Body of pancreas (tissue), 4 donors: ENCODE results near the gene SLC17A5. TPM values are rescaled to one million over a fixed set of nuclear protein-coding genes. Genes with fewer than 3 reads are reported as not detected.

Source experiments
- ATAC-seq: fragments of 150-250 bp; one replicate; pipeline ENCODE4 v1.9.1; 2016
- DNase-seq, 4 donors: peaks; one replicate each; pipeline ENCODE4 v3.0.0-alpha.2; 2019
- H3K27ac ChIP-seq, 4 donors: fragments of 200-600 bp; sonication (generic); 1 replicate in 3 of 4; 2 replicates in 1 of 4; pipeline versions ENCODE4 v1.5.1 to v1.6.1; 2016 to 2019; ENCODE audit warnings: mild to moderate bottlenecking in 1 of 4, mixed read lengths in 1 of 4, moderate library complexity in 1 of 4
- H3K27me3 ChIP-seq, 2 donors: fragments of 200-600 bp; sonication (generic); one replicate each; pipeline ENCODE4 v1.6.0; 2016; ENCODE audit warnings: mild to moderate bottlenecking in 1 of 2
- H3K36me3 ChIP-seq, 2 donors: fragments of 200-600 bp; sonication (generic); replicated peaks in 1 of 2; 2 replicates each; pipeline ENCODE4 v1.5.1; 2016; ENCODE audit warnings: low read depth in 2 of 2; ENCODE audit not compliant: insufficient read depth in 1 of 2
- H3K4me1 ChIP-seq: fragments of 200-600 bp; sonication (generic); one replicate; pipeline ENCODE4 v1.6.0; 2016
- H3K4me3 ChIP-seq, 2 donors: fragments of 200-600 bp; sonication (generic); 1 replicate in 1 of 2; 2 replicates in 1 of 2; pipeline ENCODE4 v1.5.1; 2016 to 2019
- H3K9me3 ChIP-seq, 3 donors: fragments of 200-600 bp; sonication (generic); 1 replicate in 2 of 3; 2 replicates in 1 of 3; pipeline ENCODE4 v1.5.1; 2016
- POLR2A ChIP-seq, 3 donors: fragments of 450-650 bp; IDR thresholded peaks; one replicate each; pipeline ENCODE4 v1.6.1; 2016; ENCODE audit warnings: antibody characterized with exemption in 3 of 3, mild to moderate bottlenecking in 2 of 3
- WGBS, 2 donors: methylation state at CpG; one replicate each; pipeline ENCODE4 v1.1.5; 2017; 5-methylcytosine and 5-hydroxymethylcytosine counted together
- intact Hi-C: fragments of 100-400 bp; cut with DNase I; formaldehyde crosslinking; loops from one replicate; pipeline ENCODE4 v1.15.1; 2023
- total RNA-seq, 2 donors: library from RNA; depleted of rRNA; stranded (reverse); fragments of >200 nt; gene quantifications; one replicate each; pipeline ENCODE4 v1.1.0, GENCODE V29; 2016
- TF ChIP-seq, protein P1 (sequence below), 7 experiments: fragments of 450-650 bp in 4 of 7; fragments of 200-600 bp in 3 of 7; sonication (generic) in 3 of 7; IDR thresholded peaks; one replicate each; pipeline ENCODE4 v1.5.1; 2016 to 2019; ENCODE audit warnings: antibody characterized with exemption in 7 of 7

The SLC17A5 gene
- total RNA-seq, 2 donors from 2014 or later = 4.9 to 11.2 TPM

DNA sequence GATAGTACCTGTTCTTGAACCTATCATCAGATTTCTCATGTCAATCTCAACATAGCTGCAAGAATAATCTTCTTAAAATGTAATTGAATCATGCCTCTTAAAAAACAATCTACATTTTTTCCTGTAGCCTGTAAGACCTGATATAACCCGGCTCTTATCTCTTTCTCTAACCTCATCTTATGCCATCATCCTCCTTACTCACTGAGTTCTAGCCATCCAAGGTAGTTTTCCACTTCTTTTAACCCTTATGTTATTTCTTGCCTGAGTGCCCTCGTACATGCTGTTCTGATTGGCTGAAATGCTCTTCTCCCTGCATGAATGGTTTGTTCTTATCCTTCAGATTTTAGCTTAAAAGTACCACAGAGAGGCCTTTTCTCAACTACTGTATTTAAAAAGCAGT lies 16.4 kb downstream of the SLC17A5 start:
- DNase-seq (no peak), ATAC-seq (no peak)
- 76 to 77% methylated on average over 2 of the region's 2 CpGs for WGBS, 2 donors
- Histone ChIP-seq H3K9me3 (no peaks in the 10 kb centered on the region), H3K4me1 (no peaks in the 10 kb centered on the region), H3K27me3 (no peaks in the 10 kb centered on the region), H3K4me3 (no peak overlapping the region), H3K36me3 (peaks cover 0 to 2% of the 10 kb centered on the region in 2 donors), H3K27ac (no peak overlapping the region)
- TF ChIP-seq POLR2A (IDR thresholded peaks at IDR 0.05) = no peak
- TF ChIP-seq, protein P1, sequence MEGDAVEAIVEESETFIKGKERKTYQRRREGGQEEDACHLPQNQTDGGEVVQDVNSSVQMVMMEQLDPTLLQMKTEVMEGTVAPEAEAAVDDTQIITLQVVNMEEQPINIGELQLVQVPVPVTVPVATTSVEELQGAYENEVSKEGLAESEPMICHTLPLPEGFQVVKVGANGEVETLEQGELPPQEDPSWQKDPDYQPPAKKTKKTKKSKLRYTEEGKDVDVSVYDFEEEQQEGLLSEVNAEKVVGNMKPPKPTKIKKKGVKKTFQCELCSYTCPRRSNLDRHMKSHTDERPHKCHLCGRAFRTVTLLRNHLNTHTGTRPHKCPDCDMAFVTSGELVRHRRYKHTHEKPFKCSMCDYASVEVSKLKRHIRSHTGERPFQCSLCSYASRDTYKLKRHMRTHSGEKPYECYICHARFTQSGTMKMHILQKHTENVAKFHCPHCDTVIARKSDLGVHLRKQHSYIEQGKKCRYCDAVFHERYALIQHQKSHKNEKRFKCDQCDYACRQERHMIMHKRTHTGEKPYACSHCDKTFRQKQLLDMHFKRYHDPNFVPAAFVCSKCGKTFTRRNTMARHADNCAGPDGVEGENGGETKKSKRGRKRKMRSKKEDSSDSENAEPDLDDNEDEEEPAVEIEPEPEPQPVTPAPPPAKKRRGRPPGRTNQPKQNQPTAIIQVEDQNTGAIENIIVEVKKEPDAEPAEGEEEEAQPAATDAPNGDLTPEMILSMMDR (IDR thresholded peaks at IDR 0.05) = no peak
- intact Hi-C loops = no loop called here

DNA sequence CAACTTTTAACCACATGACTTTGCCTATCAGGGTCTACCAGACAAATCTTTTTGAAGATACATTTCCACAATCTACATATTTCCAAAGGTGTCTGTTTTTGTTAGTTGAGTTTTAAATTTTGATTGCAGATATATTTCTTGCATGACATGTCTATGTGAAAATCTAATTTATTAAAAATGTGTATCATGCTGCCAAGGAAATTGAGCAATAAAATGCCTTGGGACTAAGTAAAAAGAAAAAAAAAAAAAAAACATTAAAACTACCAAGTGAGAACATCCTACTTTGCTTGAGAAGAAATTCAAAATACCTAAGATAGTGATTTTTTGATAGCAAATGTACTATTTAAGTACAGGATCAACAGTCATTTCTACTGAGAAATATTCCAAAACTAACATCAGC lies 17.7 kb downstream of the SLC17A5 start:
- DNase-seq = no peak
- H3K4me1 ChIP-seq = no peaks in the 10 kb centered on the region
- peaks cover 0 to 4% of the 10 kb centered on the region in 2 donors for H3K36me3 ChIP-seq
- TF ChIP-seq, protein P1 (IDR thresholded peaks at IDR 0.05) = no peak
- TF ChIP-seq POLR2A (IDR thresholded peaks at IDR 0.05) = no peak
- H3K27ac ChIP-seq = no peak overlapping the region
- no peaks in the 10 kb centered on the region for H3K27me3 ChIP-seq
- no peaks in the 10 kb centered on the region for H3K9me3 ChIP-seq
- intact Hi-C loops = no loop called here
- no peak for ATAC-seq
- H3K4me3 ChIP-seq = no peak overlapping the region

DNA sequence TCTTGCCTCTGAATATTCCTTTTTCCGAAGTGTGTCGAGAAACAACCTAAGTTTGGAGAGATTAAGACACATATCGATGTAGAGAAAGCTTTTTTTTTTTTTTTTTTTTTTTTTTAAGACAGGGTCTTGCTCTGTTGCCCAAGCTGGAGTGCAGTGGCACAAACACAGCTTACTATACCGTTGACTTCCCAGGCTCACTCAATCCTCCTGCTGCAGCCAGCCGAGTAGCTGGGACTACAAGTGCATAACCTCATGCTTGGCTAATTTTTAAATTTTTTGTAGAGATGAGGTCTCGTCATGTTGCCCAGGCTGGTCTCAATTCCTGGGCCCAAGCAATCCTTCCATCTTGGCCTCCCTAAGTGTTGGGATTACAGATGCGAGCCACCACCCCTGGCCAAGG lies 21.4 kb downstream of the SLC17A5 start:
- H3K36me3 ChIP-seq = peaks cover 0 to 4% of the 10 kb centered on the region in 2 donors
- H3K27ac ChIP-seq = no peak overlapping the region
- H3K9me3 ChIP-seq = no peaks in the 10 kb centered on the region
- intact Hi-C loops = no loop called here
- 93 to 96% methylated on average over 7 of the region's 7 CpGs for WGBS, 2 donors
- DNase-seq (no peak), ATAC-seq (no peak)
- no peak overlapping the region for H3K4me3 ChIP-seq
- no peaks in the 10 kb centered on the region for H3K4me1 ChIP-seq
- H3K27me3 ChIP-seq = no peaks in the 10 kb centered on the region
- TF ChIP-seq, protein P1 (IDR thresholded peaks at IDR 0.05) = no peak
- TF ChIP-seq POLR2A (IDR thresholded peaks at IDR 0.05) = no peak

GRCh38 chr6:73631849-73632248 lies 21.9 kb downstream of the SLC17A5 start:
- ATAC-seq (no peak), DNase-seq (no peak)
- Histone ChIP-seq H3K4me3 (no peak overlapping the region), H3K27ac (no peak overlapping the region), H3K36me3 (peaks cover 0 to 4% of the 10 kb centered on the region in 2 donors), H3K4me1 (no peaks in the 10 kb centered on the region), H3K9me3 (no peaks in the 10 kb centered on the region), H3K27me3 (no peaks in the 10 kb centered on the region)
- WGBS, 2 donors = 94 to 97% methylated on average over 5 of the region's 5 CpGs
- no peak for TF ChIP-seq POLR2A (IDR thresholded peaks at IDR 0.05)
- TF ChIP-seq, protein P1 (IDR thresholded peaks at IDR 0.05) = no peak
- intact Hi-C loops = no loop called here

DNA sequence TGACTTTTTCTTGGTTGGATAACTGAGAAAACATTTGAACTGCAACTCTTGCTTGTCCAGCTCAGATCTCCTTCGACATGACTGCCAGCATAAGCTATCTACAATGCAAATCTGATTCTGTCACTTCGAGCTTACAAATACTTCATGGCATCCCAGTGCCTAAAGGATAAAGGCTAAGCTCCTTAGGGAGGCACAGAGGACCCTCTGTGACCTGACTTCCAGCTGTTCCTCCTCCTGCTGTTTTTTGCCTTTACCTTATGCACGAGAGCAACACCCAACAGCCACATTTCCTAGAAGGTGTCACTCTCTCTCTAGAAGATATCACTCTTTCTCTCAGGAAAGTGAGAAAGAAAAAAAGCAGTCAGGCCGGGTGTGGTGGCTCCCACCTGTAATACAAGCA lies 23.4 kb downstream of the SLC17A5 start:
- DNase-seq (no peak), ATAC-seq (no peak)
- Histone ChIP-seq H3K4me1 (no peaks in the 10 kb centered on the region), H3K27ac (no peak overlapping the region), H3K9me3 (no peaks in the 10 kb centered on the region), H3K36me3 (peaks cover 0 to 4% of the 10 kb centered on the region in 2 donors), H3K4me3 (no peak overlapping the region), H3K27me3 (no peaks in the 10 kb centered on the region)
- 74 to 92% methylated on average over 4 of the region's 4 CpGs for WGBS, 2 donors
- TF ChIP-seq, protein P1 (IDR thresholded peaks at IDR 0.05) = no peak
- TF ChIP-seq POLR2A (IDR thresholded peaks at IDR 0.05) = no peak
- intact Hi-C loops = no loop called here
